Psoas muscle (tissue), 8 donors: ENCODE measurements around the gene TAS2R7. TPM values are rescaled to one million over a fixed set of nuclear protein-coding genes. Genes with fewer than 3 reads are reported as not detected.
"Not testable (repeated sequence)": the region's sequence is repeated elsewhere in the genome, so short reads cannot be mapped to it uniquely, and the experiment has no call there.

Experiments
- ATAC-seq, 4 donors: fragments of 200-7000 bp; cut with Tn5 transposase; one replicate each; pipeline ENCODE4 v1.9.1; 2020; ENCODE audit warnings: moderate library complexity in 3 of 4, mild to moderate bottlenecking in 2 of 4
- DNase-seq, 2 donors: peaks; one replicate each; pipeline ENCODE4 v3.0.0-alpha.2; 2020
- H3K27ac ChIP-seq: fragments of 200-600 bp; one replicate; pipeline ENCODE4 v1.8.0; 2022
- H3K27me3 ChIP-seq, 3 donors: fragments of 200-600 bp in 1 of 3; one replicate each; pipeline versions ENCODE4 v1.6.1 to v1.8.0; 2013 to 2022; ENCODE audit warnings: low read length in 2 of 3, mild to moderate bottlenecking in 2 of 3, moderate library complexity in 1 of 3; ENCODE audit not compliant: insufficient read depth in 3 of 3
- H3K36me3 ChIP-seq, 2 donors: fragments of 200-600 bp in 1 of 2; one replicate each; pipeline versions ENCODE4 v1.6.1 to v1.8.0; 2013 to 2022; ENCODE audit warnings: low read depth in 1 of 2, mild to moderate bottlenecking in 1 of 2, moderate library complexity in 1 of 2; ENCODE audit not compliant: insufficient read depth in 1 of 2
- H3K4me1 ChIP-seq: fragments of 200-600 bp; one replicate; pipeline ENCODE4 v1.8.0; 2022
- H3K4me3 ChIP-seq: fragments of 200-600 bp; one replicate; pipeline ENCODE4 v1.8.0; 2022; ENCODE audit warnings: mild to moderate bottlenecking
- H3K9me3 ChIP-seq: fragments of 200-600 bp; one replicate; pipeline ENCODE4 v1.8.0; 2022
- CTCF ChIP-seq: fragments of 200-600 bp; IDR thresholded peaks from one replicate; pipeline ENCODE4 v1.8.0; 2022; ENCODE audit warnings: antibody characterized with exemption
- WGBS, 3 donors: extraction: QIAGEN DNeasy Blood & Tissue Kit; methylation state at CpG; one replicate each; pipeline versions ENCODE4 v1.1.6 to v1.1.7; 2013; 5-methylcytosine and 5-hydroxymethylcytosine counted together
- intact Hi-C, 2 donors: fragments of 100-400 bp; cut with DNase I; formaldehyde crosslinking; loops; one replicate each; pipeline versions ENCODE4 v1.11.0 to v1.14.2; 2022
- polyA plus RNA-seq, 3 donors: library from polyadenylated mRNA; stranded (reverse); fragments of 200-250 nt; gene quantifications; one replicate each; pipeline ENCODE4 v1.2.3, GENCODE V29; 2013
- total RNA-seq, 4 donors: library from RNA; stranded (reverse); fragmentation: NEBNext Ultra II Directional in 2 of 4; extraction: Animal tissue kit (Norgen Biotek cat#: 25700) in 2 of 4; gene quantifications; one replicate each; pipeline versions ENCODE4 v1.2.1 to v1.2.4, GENCODE V29; 2021 to 2023
- donor health status: healthy with polysubstance abuse.
- donor health status: DM: no; HTN: no; CAD: no; lungs with moderate emphysema.
- donor health status: Bipolar disorder and iron deficiency.
- donor health status: healthy.
- donor health status: DM: yes; HTN: yes; CAD: no.
- donor health status: DM: no; HTN: no; CAD: no.
- donor health status: DM: no; HTN: no; CAD: no.
- donor health status: DM: yes; HTN: yes; CAD: no.

The TAS2R7 gene
- total and polyA plus RNA-seq, 7 donors: not detected

GRCh38 chr12:10811883-10812536, 9.6 kb upstream of the TAS2R7 start:
- no peaks in the 10 kb centered on the region for H3K4me1 ChIP-seq
- no peak for TF ChIP-seq CTCF
- no peaks in the 10 kb centered on the region for H3K36me3 ChIP-seq
- peaks cover 4% of the 10 kb centered on the region for H3K9me3 ChIP-seq
- ATAC-seq: no peak
- no peak for DNase-seq
- H3K27ac ChIP-seq: no peak overlapping the region
- H3K27me3 ChIP-seq: peaks cover 0 to 2% (median 0%) of the 10 kb centered on the region in 3 donors
- H3K4me3 ChIP-seq: no peak overlapping the region
- WGBS, 3 donors: 83 to 87% (median 85%) methylated on average over 3 of the region's 3 CpGs
- intact Hi-C loops: no loop called here

DNA sequence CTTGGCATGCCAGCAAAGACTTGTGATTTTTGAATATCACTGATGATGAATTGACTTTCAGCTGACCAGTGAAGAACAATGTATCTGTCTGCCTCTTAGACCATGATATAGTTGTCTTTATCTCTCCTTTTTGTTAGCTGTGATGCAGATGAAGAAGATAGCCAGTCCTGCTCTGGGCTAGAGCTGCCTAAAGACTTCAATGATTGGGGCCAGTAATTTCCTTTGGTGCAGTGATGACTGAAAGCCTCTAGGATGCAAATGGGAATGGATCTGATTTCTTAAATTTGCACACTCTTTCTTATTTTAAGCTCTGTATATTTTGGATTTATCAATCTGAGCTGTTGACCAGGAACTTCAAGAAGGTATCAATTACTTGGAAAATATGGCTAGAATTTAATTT, 7.6 kb upstream of the TAS2R7 start, which contains the start of gene TAS2R9:
TAS2R9 (minus strand) TSS at position 101 of the 400 bp plus-strand sequence; CDS start at position 8, 93 bp downstream.
- Histone ChIP-seq H3K9me3 (peaks cover under 1% of the 10 kb centered on the region), H3K36me3 (no peaks in the 10 kb centered on the region), H3K4me3 (no peak within 1 kb of the TSS), H3K27me3 (peaks cover 0 to 2% (median 0%) of the 10 kb centered on the region in 3 donors), H3K27ac (no peak within 1 kb of the TSS), H3K4me1 (no peaks in the 10 kb centered on the region)
- intact Hi-C loops: no loop called here
- DNase-seq (no peak), ATAC-seq (no peak)
- TF ChIP-seq CTCF: no peak

DNA sequence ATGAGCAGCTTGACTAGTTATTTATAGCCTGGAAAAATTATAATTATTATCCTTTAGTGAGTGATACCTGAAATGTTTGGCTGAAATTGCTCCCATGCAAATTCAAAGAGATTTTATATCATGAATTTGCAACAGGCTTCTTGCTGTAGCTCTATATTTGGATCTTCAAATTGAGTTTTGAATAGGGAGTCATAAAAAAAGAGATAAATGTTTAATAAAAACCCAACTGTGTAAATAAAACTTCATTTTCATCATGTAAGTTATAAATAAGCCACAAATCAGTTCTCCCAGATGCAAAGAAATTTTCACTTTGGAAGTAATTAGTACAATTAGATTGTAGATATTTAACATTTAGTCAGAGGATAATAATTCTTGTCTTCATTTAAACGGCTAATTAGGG, 4.8 kb upstream of the TAS2R7 start, which contains the start of gene TAS2R8:
TAS2R8 (minus strand) TSS at position 101 of the 400 bp plus-strand sequence. CDS start 306 bp downstream, outside the sequence.
- Histone ChIP-seq H3K4me3 (no peak within 1 kb of the TSS), H3K27me3 (peaks cover 0 to 2% (median 0%) of the 10 kb centered on the region in 3 donors), H3K36me3 (no peaks in the 10 kb centered on the region), H3K4me1 (no peaks in the 10 kb centered on the region), H3K9me3 (no peaks in the 10 kb centered on the region), H3K27ac (no peak within 1 kb of the TSS)
- no peak for DNase-seq
- no peak for ATAC-seq
- intact Hi-C loops: no loop called here
- TF ChIP-seq CTCF: no peak
- 57 to 64% (median 63%) methylated on average over 1 of the region's 1 CpG for WGBS, 3 donors

DNA sequence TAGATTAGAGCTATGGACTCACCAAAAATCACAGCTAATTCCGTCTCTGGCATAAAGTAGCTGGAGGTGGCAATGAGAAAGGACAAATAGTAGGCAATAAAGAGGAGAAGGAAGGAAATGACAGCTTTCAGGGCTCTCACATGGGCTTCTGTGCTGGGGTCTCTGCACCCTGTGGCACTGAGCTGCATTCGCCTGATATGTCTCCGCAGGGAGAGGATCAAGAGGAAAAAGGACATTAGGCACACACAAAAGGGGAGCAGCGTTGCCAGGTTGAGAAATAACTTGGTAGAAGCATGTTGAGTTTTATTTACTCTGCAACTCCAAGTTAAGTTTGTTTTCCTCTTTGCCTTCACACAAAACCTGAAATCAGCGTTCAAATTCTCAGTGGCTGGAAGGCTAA, 686 bp downstream of the TAS2R7 start:
- intact Hi-C loops: no loop called here
- no peak for TF ChIP-seq CTCF
- H3K36me3 ChIP-seq: no peaks in the 10 kb centered on the region
- DNase-seq (no peak), ATAC-seq (no peak)
- H3K4me3 ChIP-seq: no peak overlapping the region
- no peaks in the 10 kb centered on the region for H3K27me3 ChIP-seq
- no peaks in the 10 kb centered on the region for H3K4me1 ChIP-seq
- no peaks in the 10 kb centered on the region for H3K9me3 ChIP-seq
- 52 to 56% (median 56%) methylated on average over 5 of the region's 5 CpGs for WGBS, 3 donors
- H3K27ac ChIP-seq: no peak overlapping the region

GRCh38 chr12:10794222-10794621, 8.2 kb downstream of the TAS2R7 start:
- no peak overlapping the region for H3K27ac ChIP-seq
- no peaks in the 10 kb centered on the region for H3K4me1 ChIP-seq
- intact Hi-C loops: no loop called here
- H3K4me3 ChIP-seq: no peak overlapping the region
- no peaks in the 10 kb centered on the region for H3K27me3 ChIP-seq
- H3K9me3 ChIP-seq: no peaks in the 10 kb centered on the region
- DNase-seq: no peak
- no peak for TF ChIP-seq CTCF
- 55 to 71% (median 56%) methylated on average over 2 of the region's 2 CpGs for WGBS, 3 donors
- ATAC-seq: no peak
- H3K36me3 ChIP-seq: no peaks in the 10 kb centered on the region

DNA sequence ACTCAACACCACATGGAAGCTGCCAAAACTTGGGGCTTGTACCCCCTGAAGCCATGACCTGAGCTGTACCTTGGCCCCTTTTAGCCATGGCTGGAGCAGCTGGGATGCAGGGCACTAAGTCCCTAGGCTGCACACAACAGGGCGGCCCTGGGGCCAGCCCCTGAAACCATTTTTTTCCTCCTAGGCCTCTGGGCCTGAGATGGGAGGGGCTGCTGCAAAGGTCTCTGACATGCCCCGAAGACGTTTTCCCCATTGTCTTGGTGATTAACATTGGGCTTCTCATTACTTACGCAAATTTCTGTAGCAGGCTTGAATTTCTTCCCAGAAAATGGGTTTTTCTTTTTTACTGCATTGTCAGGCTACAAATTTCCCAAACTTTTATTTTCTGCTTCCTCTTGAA, 10.7 kb downstream of the TAS2R7 start:
- ATAC-seq, H3K36me3 ChIP-seq, intact Hi-C loops, H3K9me3 ChIP-seq, H3K4me3 ChIP-seq, H3K27me3 ChIP-seq, H3K27ac ChIP-seq, H3K4me1 ChIP-seq, DNase-seq: not testable (repeated sequence)
- WGBS, 3 donors: 83 to 89% (median 83%) methylated on average over 4 of the region's 4 CpGs
